ENCODE measurements around the gene PLIN5.

- TF ChIP-seq ZNF274 (IDR thresholded peaks at IDR 0.05; ENCODE audit: low read depth, low read length): no peak
- TF ChIP-seq YY1 (IDR thresholded peaks at IDR 0.05; ENCODE audit: insufficient read depth, insufficient read length): no peak
- TF ChIP-seq SUZ12 (IDR thresholded peaks at IDR 0.05; ENCODE audit: extremely low read depth, insufficient read depth, insufficient read length): no peak
These were observed 5.0 kb downstream of the PLIN5 start for GRCh38 chr19:4529924-4530522.
